CD4-positive, CD25-positive, alpha-beta regulatory T cell (primary cell): ENCODE data around the gene GABRR3. TPM values are rescaled to one million over a fixed set of nuclear protein-coding genes. Genes with fewer than 3 reads are reported as not detected.

Experiments used
- ATAC-seq, 2 donors: fragments of 150-1000 bp; cut with Tn5 transposase; one replicate each; pipeline ENCODE4 v1.10.0; 2021; ENCODE audit warnings: low read depth in 2 of 2, moderate number of reproducible peaks in 2 of 2, moderate library complexity in 1 of 2
- DNase-seq, 3 donors: peaks; one replicate each; pipeline versions ENCODE4 v3.0.0 to v3.0.0-alpha.2; 2012 to 2022; ENCODE audit warnings: mixed read lengths in 1 of 3
- H3K27ac ChIP-seq: one replicate; pipeline ENCODE4 v1.7.0; 2013; ENCODE audit warnings: mild to moderate bottlenecking, low read length; ENCODE audit not compliant: insufficient read depth, poor library complexity, severe bottlenecking
- H3K27me3 ChIP-seq: one replicate; pipeline ENCODE4 v1.7.0; 2013; ENCODE audit warnings: low read length; ENCODE audit not compliant: control insufficient read depth, insufficient read depth
- H3K36me3 ChIP-seq: one replicate; pipeline ENCODE4 v1.7.0; 2013; ENCODE audit warnings: mild to moderate bottlenecking, low read length, moderate library complexity; ENCODE audit not compliant: control insufficient read depth, insufficient read depth
- H3K4me1 ChIP-seq: 2 replicates; pipeline ENCODE4 v1.7.0; 2013; ENCODE audit warnings: mild to moderate bottlenecking, low read length; ENCODE audit not compliant: insufficient read depth, control insufficient read depth, poor library complexity, severe bottlenecking
- H3K4me3 ChIP-seq: one replicate; pipeline ENCODE4 v1.7.0; 2013; ENCODE audit warnings: low read depth, mild to moderate bottlenecking, low read length, moderate library complexity
- H3K9me3 ChIP-seq, 2 experiments: 1 replicate in 1 of 2; 2 replicates in 1 of 2; pipeline ENCODE4 v1.7.0; 2013; ENCODE audit warnings: low read length in 2 of 2, mild to moderate bottlenecking in 1 of 2, moderate library complexity in 1 of 2; ENCODE audit not compliant: control insufficient read depth in 2 of 2
- H3K27ac Mint-ChIP-seq, 3 donors: one replicate each; pipeline ENCODE4 v1.8.0; 2020 to 2022; ENCODE audit warnings: mild to moderate bottlenecking in 3 of 3, mixed read lengths in 3 of 3, moderate library complexity in 2 of 3
- H3K27me3 Mint-ChIP-seq: one replicate; pipeline ENCODE4 v1.8.0; 2022; ENCODE audit warnings: mild to moderate bottlenecking, mixed read lengths
- H3K36me3 Mint-ChIP-seq: one replicate; pipeline ENCODE4 v1.8.0; 2020; ENCODE audit warnings: mixed read lengths
- H3K4me1 Mint-ChIP-seq, 4 donors: one replicate each; pipeline ENCODE4 v1.8.0; 2020 to 2022; ENCODE audit warnings: mixed read lengths in 4 of 4, mild to moderate bottlenecking in 1 of 4
- H3K4me3 Mint-ChIP-seq, 4 donors: one replicate each; pipeline ENCODE4 v1.8.0; 2020 to 2022; ENCODE audit warnings: mild to moderate bottlenecking in 4 of 4, mixed read lengths in 4 of 4, moderate library complexity in 3 of 4
- H3K9me3 Mint-ChIP-seq, 7 donors: one replicate each; pipeline ENCODE4 v1.8.0; 2020 to 2022; ENCODE audit warnings: mixed read lengths in 7 of 7, mild to moderate bottlenecking in 3 of 7, moderate library complexity in 2 of 7
- polyA plus RNA-seq, 4 donors: library from polyadenylated mRNA; unstranded; fragments of 300-500 nt; fragmentation: Illumina TruSeq; gene quantifications; one replicate each; pipeline ENCODE4 v1.2.3, GENCODE V29; 2021
- total RNA-seq: library from RNA; stranded (reverse); gene quantifications from one replicate; pipeline ENCODE4 v1.2.3, GENCODE V29; 2022

Gene GABRR3
- total and polyA plus RNA-seq, 5 donors from 2014 or later: not detected

DNA sequence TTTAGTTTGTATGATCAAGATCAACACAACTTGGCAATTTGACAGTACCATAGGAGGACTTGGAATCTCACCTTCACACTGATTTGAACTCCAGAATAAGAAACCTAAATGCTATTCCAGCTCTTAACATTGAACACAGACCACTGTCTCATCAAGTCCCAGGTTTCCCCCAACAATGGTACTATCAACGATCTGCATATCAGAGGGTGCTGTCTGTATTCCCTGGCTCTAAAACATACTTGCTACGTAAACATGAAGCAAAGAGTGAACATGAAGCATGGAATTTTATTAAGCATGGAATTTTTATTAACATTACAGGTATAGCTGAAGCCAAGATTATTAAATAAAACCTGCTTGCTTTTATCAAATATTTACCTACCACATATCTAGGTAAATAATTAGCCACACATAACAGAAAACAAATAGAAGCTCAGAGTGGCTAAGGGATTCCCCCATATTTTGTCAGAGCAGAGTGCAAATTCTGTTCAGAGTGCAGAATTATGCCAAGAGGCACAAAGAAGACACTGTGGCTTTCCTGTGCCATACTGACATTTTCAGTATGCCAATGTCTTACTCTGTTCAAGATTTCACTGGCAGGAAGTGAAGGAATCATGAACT is 40.7 kb downstream of the GABRR3 start:
- Mint-ChIP-seq H3K9me3 (peaks cover 0 to 1% (median 0%) of the 10 kb centered on the region in 7 donors), H3K36me3 (no peaks in the 10 kb centered on the region)
- ATAC-seq: no peak

DNA sequence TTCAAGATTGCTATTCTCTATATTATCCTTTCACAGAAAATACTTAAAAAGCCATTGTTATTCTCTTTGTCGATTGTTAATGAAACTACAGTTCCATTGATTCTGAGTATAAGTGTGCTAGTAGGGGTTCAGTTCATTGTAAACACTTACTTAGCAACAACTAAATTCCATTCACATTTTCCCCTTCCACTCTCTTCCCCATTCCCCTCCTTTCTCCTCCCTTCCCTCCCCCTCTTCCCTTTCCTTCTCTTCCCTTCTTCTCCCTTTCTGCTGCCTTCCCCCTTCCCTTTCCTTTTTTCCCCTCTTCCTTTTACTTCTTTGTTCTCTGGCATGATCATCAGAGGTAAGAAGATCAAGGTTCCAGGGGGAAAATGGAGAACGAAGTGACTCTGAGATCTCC is 41.6 kb downstream of the GABRR3 start:
- no peak overlapping the region for H3K4me3 Mint-ChIP-seq
- H3K4me1 Mint-ChIP-seq: peaks cover 14 to 26% (median 16%) of the 10 kb centered on the region in 4 donors
- no peak for DNase-seq
- Histone ChIP-seq H3K27ac (no peak overlapping the region), H3K4me1 (peaks cover 19% of the 10 kb centered on the region), H3K9me3 (no peaks in the 10 kb centered on the region), H3K27me3 (peaks cover 6% of the 10 kb centered on the region), H3K36me3 (no peaks in the 10 kb centered on the region), H3K4me3 (no peak overlapping the region)
- no peak for ATAC-seq
- H3K27me3 Mint-ChIP-seq: peaks cover 4% of the 10 kb centered on the region
- H3K36me3 Mint-ChIP-seq: no peaks in the 10 kb centered on the region
- H3K27ac Mint-ChIP-seq: no peak overlapping the region
- peaks cover 0 to 1% (median 0%) of the 10 kb centered on the region in 7 donors for H3K9me3 Mint-ChIP-seq

More for the DNA sequence above, 40.7 kb downstream of the GABRR3 start:
- Histone ChIP-seq H3K36me3 (no peaks in the 10 kb centered on the region), H3K27me3 (peaks cover 6% of the 10 kb centered on the region), H3K4me3 (no peak overlapping the region), H3K4me1 (peaks cover 19% of the 10 kb centered on the region), H3K27ac (no peak overlapping the region), H3K9me3 (no peaks in the 10 kb centered on the region)
- no peak overlapping the region for H3K4me3 Mint-ChIP-seq
- H3K4me1 Mint-ChIP-seq: peaks cover 14 to 26% (median 16%) of the 10 kb centered on the region in 4 donors
- H3K27me3 Mint-ChIP-seq: peaks cover 4% of the 10 kb centered on the region
- H3K27ac Mint-ChIP-seq: no peak overlapping the region
- no peak for DNase-seq

DNA sequence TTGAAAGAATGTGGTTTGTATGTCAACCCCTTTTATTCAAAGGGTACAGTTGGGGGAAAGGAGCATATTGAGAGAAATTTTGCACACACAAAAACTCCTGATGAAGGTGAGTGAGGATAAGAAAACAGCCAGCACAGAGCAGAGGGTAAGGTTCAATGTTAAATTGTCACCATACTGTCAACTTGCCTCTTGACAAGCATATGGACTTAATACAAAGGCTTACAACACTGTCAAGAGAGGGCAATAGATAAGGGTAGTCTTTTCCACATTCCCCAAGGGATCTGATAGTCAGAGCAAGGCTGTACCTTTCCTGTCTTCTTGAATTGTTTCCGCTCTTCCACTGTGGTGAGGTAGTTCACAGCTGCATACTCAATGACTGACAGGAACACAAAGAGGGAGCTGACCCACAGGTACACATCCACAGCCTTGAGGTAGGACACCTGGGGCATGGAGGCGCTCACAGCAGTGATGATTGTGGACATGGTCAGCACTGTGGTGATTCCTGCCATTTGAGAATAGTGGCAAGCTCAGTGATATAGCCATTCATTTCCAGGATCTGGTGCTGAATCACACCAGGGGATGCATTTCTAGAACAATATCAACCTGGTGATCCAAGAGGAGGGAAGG is 42.5 kb downstream of the GABRR3 start:
- Mint-ChIP-seq H3K9me3 (peaks cover 0 to 1% (median 0%) of the 10 kb centered on the region in 7 donors), H3K4me1 (peaks cover 14 to 26% (median 16%) of the 10 kb centered on the region in 4 donors), H3K4me3 (no peak overlapping the region), H3K27me3 (peaks cover 4% of the 10 kb centered on the region), H3K27ac (peak overlapping the region in 1 of 3 donors; percentile 73), H3K36me3 (peaks cover 3% of the 10 kb centered on the region)
- peaks cover 6% of the 10 kb centered on the region for H3K27me3 ChIP-seq
- no peak overlapping the region for H3K4me3 ChIP-seq
- no peak overlapping the region for H3K27ac ChIP-seq
- no peaks in the 10 kb centered on the region for H3K36me3 ChIP-seq
- no peak for DNase-seq
- H3K4me1 ChIP-seq: peaks cover 19% of the 10 kb centered on the region
- ATAC-seq: no peak
- H3K9me3 ChIP-seq: no peaks in the 10 kb centered on the region

DNA sequence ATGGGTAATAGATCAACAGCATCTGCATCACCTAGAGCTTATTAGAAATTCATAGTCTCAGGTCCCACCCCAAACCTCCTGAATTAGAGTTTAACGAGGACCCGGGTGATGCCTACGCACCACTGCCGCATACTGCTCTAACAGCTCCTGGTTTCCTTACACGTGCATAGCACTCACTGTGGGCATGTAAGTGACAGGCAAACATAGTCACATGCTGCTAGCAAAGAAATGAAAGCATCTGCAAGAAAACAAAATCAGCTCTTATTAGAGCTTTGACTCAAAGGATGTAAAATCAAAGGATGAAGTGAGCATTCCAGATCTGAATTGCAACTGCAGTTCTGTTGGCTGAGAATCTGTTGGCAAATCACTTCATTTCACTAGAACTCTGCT is 43.8 kb downstream of the GABRR3 start:
- Histone ChIP-seq H3K36me3 (no peaks in the 10 kb centered on the region), H3K4me3 (peak overlapping the region; percentile 78), H3K27me3 (peaks cover 3% of the 10 kb centered on the region), H3K9me3 (no peaks in the 10 kb centered on the region), H3K4me1 (peaks cover 19% of the 10 kb centered on the region), H3K27ac (peak overlapping the region; percentile 56)
- Mint-ChIP-seq H3K4me1 (peaks cover 14 to 26% (median 16%) of the 10 kb centered on the region in 4 donors), H3K36me3 (peaks cover 3% of the 10 kb centered on the region), H3K4me3 (peak overlapping the region; percentile 13 to 78 (median 74)), H3K27ac (peak overlapping the region in 2 of 3 donors; percentile 73 to 95), H3K27me3 (no peaks in the 10 kb centered on the region), H3K9me3 (no peaks in the 10 kb centered on the region)
- peak; percentile 81 to 82 for ATAC-seq
- DNase-seq: peak in 2 of 3 donors; percentile 35 to 60

DNA sequence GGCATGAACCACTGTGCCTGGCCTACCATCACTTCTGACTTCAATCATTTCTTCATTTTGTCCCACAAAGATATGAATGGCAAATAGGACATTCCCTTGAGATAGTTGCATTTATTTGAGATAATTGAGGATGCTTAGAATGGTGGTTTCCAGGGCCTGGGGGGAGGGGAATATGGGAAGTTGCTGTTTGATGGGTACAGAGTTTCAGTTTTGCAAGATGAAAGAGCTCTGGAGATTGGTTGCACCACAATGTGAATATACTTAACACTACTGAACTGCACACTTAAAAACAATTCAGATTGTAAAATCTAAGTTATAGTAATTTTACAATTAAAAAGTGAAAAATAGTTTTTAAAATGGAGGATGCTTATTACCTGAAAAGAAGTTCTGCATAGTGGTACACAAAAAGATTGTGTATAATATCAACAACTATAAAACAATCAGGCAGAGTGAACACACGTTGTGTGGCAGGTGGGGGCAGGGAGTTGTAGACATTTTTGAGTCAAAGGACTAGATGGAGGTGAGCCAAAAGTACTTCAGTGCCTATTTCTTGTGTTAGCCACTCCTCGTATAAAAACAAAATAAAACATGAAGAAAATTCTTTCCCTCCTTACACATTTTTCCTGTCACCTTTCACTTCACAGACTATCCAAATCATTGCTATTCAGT is 44.4 kb downstream of the GABRR3 start:
- H3K27me3 ChIP-seq: peaks cover 3% of the 10 kb centered on the region
- ATAC-seq: no peak
- H3K4me3 ChIP-seq: peak overlapping the region; percentile 78
- H3K27me3 Mint-ChIP-seq: peaks cover 3% of the 10 kb centered on the region
- peak overlapping the region; percentile 13 to 78 (median 74) for H3K4me3 Mint-ChIP-seq
- H3K36me3 Mint-ChIP-seq: peaks cover 3% of the 10 kb centered on the region
- H3K27ac Mint-ChIP-seq: peak overlapping the region in 2 of 3 donors; percentile 73 to 95
- H3K9me3 Mint-ChIP-seq: no peaks in the 10 kb centered on the region
- peak overlapping the region; percentile 56 for H3K27ac ChIP-seq
- H3K9me3 ChIP-seq: no peaks in the 10 kb centered on the region
- H3K36me3 ChIP-seq: no peaks in the 10 kb centered on the region
- H3K4me1 Mint-ChIP-seq: peaks cover 14 to 26% (median 16%) of the 10 kb centered on the region in 4 donors
- peak in 1 of 3 donors; percentile 30 for DNase-seq
- peaks cover 19% of the 10 kb centered on the region for H3K4me1 ChIP-seq

DNA sequence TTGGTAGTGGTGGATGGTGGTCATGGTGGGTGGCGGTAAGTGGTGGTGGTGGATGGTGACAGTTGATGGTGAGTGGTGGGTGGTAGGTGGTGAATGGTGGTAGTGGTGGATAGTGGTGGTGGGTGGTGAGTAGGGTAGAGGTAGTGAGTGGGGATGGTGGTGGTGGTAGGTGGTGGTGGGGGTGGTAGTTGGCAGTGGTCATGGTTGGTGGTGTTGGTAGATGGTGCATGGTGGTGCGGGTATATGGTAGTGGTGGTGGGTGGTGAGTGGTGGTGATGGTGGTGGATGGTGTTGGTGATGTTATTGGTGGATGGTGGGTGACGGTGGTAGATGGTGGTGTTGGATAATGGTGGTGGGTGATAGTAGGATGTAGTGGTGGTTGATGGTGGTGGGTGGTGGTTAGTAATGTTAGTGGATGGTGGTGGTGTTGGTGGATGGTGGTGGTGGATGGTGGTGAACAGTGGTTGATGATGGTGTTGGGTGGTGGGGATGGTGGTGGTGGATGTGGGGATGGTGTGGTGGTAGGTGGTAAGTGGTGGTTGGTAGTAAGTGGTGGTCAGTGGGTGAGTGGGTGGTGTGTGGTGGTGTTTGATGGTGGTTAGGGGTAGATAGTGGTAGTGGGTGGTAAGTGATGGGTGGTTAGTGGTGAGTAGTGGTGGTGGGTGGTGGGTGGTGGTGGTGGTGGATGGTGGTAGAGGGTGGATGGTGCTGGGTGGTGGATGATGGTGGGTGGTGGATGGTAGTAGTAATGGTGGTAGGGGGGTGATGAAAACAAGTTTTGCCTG is 46.1 kb downstream of the GABRR3 start:
- no peak overlapping the region for H3K27ac Mint-ChIP-seq
- Histone ChIP-seq H3K36me3 (no peaks in the 10 kb centered on the region), H3K27me3 (peaks cover 3% of the 10 kb centered on the region), H3K9me3 (no peaks in the 10 kb centered on the region), H3K4me1 (peaks cover 19% of the 10 kb centered on the region), H3K27ac (no peak overlapping the region), H3K4me3 (no peak overlapping the region)
- no peak overlapping the region for H3K4me3 Mint-ChIP-seq
- DNase-seq: no peak
- peaks cover 4% of the 10 kb centered on the region for H3K27me3 Mint-ChIP-seq
- H3K4me1 Mint-ChIP-seq: peaks cover 14 to 26% (median 16%) of the 10 kb centered on the region in 4 donors
- no peak for ATAC-seq
- H3K36me3 Mint-ChIP-seq: peaks cover 3% of the 10 kb centered on the region
- H3K9me3 Mint-ChIP-seq: no peaks in the 10 kb centered on the region

DNA sequence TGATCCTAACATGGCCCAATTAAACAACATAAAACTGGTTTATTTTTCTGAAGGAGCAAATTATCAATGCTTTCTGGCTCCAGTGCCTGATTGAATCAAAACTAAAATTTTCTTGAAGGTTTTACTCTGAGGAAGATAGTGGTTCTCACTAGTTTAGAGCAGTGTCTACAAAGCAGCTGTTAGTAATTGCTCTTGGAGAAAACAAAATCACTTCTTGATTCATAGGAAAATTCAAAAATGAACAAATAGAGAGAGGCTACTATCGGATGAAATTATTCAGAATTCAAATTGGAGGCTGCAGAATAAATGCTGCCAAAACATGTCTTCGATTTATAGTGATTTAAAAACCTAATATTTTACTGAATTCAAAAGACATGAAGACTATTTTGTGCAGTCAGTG is 47.8 kb downstream of the GABRR3 start:
- Mint-ChIP-seq H3K4me3 (no peak overlapping the region), H3K36me3 (peaks cover 3% of the 10 kb centered on the region), H3K27ac (no peak overlapping the region), H3K4me1 (peaks cover 13 to 23% (median 16%) of the 10 kb centered on the region in 4 donors), H3K27me3 (peaks cover 4% of the 10 kb centered on the region), H3K9me3 (no peaks in the 10 kb centered on the region)
- Histone ChIP-seq H3K36me3 (no peaks in the 10 kb centered on the region), H3K27me3 (no peaks in the 10 kb centered on the region), H3K4me1 (peaks cover 19% of the 10 kb centered on the region), H3K9me3 (no peaks in the 10 kb centered on the region), H3K27ac (no peak overlapping the region), H3K4me3 (no peak overlapping the region)
- DNase-seq (no peak), ATAC-seq (no peak)
